HG03442 (cell line): Measurements from ENCODE around the gene CD72.
"Not testable (repeated sequence)": the region's sequence is repeated elsewhere in the genome, so short reads cannot be mapped to it uniquely, and the experiment has no call there.

Experiments
- ATAC-seq: cut with Tn5 transposase; IDR thresholded peaks from one replicate; pipeline ENCODE4 v1.9.1; 2021; ENCODE audit warnings: mild to moderate bottlenecking, moderate library complexity; ENCODE audit not compliant: unreplicated experiment

The CD72 gene

DNA sequence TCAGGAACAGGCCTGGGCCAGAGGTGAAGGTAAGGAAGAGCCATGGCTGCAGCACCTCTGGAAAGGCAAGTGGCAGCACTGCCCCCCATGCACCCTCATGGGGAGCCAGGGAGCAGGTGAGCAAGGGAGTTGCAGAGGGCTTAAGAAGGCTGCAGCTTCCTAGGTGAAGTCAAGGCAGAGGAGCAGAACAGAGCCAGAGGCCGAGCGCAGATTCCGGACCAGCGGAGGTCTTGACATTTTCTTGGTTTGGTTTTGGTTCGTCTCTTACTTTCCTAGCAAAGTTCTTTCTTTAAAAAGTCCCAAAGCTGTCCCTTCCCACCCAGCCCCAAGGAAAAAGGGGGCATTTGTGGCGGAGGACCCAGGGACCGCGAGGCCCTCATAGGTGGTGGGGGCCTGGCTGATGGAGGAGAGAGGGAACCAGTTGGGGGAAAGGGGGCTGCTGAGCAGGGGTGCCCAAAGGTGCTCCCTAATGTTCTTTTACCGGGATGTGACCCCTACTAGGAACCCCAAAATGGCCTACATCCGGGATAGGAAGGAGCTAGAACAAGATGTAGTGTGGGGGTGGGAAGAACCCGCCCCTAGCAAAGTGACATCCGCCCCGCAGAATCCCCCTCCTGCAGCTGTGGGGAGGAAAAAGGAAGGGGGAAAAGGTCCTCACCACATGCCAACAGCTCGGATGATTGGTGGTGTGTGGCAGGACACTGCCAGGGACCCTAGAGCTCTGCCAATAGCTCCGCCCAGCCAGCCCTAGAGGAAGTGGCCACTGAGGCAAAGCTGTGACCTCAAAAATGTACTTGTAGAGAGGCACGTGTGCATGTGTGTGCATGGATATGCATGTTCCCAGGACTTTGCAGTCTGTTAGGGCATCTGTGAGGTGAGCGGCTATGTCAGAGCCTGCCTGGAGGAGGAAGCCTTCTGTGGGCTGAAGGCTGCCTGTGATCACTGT lies 914 bp upstream of the CD72 start:
- peak; percentile 47 for ATAC-seq

DNA sequence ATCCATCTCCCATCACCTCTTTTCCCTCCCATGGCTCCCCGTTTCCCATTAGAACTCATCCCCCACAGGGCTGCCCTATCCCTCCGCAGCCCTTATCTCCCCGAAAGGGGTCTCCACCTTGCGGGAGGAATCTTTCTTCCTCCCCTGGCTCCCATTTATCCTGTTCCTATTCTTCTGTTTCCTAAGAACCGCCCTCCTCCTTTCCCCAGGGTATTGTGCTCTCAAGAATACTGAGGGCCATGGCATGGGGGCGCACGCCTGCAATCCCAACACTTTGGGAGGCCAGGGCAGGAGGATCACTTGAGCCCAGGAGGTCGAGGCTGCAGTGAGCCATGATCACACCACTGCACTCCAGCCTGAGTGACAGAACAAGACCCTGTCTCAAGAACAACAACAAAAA lies 665 bp downstream of the CD72 start:
- ATAC-seq, result no peak

DNA sequence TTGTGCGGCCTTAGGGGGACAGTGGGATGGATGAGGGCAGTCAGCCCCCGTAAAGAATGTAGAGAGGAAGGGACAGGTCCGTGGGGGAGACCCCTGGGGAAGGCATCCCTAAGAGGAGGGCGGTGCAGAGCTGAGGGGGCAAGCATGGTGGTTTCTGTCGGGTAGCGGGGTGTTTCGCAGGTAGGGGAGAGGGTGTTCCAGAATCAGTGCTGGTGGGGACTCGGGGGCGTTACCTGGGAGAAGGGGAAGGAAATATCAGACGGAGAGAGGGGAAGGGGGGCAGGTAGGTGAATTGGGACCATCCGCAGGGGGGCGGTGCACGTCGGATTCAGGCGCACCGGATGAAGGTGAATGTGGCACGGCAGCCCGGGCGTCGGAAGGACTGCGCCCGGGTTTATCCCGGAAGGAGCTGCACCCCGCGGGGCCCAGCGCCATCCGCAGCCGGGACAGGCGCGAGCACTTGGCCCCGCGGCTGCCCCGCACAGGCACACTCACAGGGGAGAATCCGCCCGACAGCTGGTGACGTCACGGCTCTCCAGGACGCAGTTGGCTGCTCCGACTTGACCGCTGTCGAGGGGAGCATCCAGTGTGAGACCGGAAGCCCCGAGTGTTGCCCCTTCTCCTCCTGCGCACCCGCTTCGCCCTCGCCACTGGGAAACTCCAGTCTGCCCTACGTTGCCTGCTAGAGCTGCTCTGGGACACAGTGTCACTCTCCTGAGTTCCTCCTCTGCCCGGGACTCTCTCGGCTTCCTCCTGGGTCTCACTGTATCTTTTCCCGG lies 1.3 kb downstream of the CD72 start:
- ATAC-seq, result peak; percentile 40

DNA sequence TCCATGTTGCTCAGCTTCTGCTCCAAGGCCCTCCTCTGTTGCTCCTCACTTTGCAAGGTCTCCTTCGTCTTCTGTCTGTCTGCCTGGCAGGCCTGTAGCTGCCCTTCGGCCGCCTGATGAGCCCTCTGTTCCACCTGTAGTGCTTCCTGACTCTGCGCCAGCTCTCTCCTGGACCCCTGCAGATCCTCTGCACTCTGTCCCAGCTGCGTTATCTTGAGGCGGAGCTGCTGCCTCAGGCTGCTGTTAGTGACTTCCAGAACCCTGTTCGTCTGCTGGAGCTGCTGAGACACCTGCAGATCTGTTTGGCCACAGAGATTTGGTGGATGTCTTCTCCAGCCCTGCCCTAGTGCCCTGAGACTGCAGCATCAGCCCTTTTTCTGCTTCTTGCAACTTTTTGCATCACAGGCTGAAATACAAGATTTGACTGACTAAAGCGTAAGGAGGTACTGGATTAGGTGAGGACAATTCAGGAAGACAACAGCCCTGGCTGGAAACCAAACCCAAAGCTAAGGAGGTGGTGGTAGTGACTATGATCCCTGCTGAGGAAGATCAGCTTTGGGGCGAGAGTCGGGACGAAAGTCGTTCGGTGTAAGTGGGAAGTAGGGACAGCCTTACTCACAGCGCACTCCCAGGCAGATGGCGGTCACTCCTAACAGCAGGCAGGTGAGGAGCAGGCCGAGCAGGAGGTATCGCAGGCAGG lies 2.1 kb downstream of the CD72 start:
- ATAC-seq, result no peak

DNA sequence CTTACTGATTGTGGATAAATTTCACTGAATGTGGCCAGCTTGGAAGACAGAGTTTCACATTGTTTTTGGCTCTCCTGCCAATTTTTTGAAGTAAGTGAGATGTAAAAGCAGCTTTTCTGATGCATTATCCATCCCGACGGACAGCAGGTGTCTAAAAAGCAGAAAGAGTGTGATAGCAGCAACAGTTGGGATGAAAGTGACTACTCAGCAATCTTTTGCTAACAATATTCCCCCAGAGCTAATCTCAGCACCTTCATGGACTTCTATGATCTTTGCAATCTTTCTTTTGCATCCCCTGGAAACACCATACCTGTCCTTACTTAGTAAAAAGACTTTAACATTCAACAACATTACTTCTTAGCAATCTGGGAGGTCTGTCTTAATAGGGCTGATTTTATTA lies 5.4 kb downstream of the CD72 start:
- ATAC-seq, result no peak

DNA sequence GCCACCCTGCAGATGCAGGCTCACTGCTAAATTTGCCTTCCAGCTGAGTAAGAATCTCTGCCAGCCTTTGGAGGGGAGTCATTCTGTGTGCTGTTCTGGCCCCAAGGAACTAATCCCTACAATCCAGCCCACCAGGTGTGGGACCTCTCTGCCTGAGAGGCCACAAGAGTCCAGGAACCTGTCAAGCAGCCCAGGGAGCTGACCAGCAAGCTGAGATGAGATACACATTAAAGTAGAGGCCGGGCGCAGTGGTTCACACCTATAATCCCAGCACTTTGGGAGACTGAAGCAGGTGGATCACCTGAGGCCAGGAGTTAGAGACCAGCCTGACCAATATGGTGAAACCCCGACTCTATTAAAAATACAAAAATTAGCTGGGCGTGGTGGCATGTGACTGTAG lies 6.1 kb downstream of the CD72 start:
- not testable (repeated sequence) for ATAC-seq

DNA sequence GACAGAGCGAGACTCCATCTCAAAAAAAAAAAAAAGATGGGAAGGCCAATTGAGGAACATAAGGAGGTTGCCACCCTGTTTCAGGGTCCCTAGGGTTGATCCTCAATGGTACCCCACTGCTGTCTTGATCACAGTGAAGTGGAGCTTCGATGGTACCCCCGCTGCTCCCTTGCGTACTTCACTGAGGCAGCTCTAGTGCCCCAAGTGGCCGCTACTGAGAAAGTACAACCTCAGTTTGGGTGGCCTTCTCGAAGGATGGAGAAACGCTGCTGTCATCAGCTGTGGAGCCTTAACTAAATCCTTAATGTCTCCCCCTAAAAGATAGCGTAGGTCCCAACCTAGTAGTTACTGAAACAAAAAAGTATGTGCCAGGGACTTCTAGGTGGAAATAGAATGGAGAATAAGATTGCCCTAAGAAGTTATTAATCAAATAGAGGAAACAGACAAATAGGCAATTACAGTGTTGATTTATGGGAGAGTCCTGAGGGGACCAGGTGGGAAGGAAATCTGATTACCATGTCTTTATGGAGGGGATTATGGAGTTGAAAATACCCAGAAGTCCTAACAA lies 6.9 kb downstream of the CD72 start:
- ATAC-seq, result no peak

DNA sequence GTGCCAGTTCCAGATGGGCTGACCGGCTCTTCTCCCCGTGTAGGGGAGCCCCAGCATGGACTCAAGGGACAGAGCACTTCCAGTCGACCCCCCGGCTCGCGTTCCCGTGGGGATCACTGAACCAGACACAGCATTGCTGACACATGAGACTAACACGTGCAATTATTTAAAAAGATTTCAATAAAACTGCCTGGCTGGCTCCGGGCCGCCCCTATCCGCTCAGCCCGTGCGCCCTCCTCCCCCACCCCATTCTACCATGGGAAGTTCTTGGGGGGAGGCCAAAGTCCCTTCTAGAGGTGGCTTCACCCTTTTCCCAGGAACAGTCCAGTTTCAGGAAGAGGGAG lies 8.4 kb downstream of the CD72 start:
- no peak for ATAC-seq

DNA sequence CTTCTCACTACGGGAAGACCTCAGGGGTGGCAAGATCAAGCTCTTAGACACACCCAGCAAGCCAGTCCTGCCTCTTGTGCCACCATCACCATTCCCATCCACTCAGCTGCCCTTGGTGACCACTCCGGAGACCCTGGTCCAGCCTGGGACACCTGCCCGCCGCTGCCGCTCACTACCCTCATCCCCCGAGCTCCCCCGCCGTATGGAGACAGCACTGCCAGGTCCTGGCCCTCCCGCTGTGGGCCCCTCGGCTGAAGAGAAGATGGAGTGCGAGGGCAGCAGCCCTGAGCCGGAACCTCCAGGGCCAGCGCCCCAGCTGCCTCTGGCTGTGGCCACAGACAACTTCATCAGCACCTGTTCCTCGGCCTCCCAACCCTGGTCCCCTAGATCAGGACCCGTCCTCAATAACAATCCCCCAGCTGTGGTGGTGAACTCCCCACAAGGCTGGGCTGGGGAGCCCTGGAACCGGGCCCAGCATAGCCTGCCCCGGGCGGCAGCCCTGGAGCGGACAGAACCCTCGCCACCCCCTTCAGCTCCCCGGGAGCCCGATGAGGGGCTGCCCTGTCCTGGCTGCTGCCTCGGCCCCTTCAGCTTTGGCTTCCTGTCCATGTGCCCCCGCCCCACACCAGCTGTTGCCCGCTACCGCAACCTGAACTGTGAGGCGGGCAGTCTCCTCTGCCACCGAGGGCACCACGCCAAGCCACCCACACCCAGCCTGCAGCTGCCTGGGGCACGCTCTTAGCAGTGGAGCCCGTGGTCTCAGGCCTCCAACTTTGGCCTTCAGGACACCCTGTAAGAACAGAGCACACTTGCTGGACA lies 9.0 kb downstream of the CD72 start:
- no peak for ATAC-seq

DNA sequence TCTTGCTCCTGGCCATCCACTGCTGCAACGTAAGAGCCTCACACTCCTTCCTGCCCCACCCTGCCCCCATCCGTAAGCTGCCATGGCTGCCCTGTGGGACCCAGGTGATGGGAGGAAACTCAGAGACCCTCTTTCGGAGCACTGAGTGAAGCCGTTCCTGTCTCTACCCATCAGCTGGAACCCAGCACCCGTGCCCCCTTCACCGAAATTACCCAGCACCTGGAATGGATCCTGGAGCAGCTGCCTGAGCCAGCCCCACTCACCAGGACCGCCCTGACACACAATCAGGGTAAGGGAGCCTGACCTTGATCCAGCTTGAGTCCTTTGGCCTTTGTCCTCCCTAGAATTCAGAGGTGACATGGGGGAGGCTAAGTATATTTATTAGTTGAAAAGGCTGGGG lies 10.0 kb downstream of the CD72 start:
- no peak for ATAC-seq

DNA sequence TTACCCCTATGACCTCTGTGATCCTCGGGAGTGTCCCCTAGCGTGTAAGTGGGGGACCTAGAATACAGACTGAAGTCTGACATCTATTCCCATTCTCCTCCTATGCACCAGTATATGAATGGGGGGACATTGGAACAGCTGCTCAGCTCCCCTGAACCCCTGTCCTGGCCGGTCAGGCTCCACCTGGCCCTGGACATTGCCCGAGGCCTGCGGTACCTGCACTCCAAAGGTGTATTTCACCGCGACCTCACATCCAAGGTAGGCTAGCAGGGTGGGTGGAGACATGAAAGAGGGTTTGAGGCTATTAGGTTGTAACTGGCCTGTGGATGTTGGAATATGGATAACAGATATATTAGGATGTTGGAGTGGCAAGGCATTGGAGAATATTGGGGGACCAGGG lies 11.5 kb downstream of the CD72 start:
- ATAC-seq, result no peak

DNA sequence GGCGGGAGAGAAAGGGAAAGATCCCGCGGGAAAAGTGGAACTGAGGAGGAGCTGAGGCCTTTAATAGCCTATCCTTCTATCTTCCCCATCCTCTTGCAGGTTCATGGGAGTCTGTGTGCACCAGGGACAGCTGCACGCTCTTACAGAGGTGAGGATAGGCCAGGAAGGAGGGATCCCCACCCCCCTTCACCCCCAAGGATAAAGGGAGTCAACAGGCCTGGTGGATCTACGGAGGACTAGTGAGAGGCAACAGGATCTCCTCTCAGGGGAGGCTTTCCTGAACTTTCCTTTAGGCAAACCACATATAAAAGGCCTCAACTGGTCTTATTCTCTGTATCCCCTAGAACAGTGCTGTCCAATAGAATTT lies 12.1 kb downstream of the CD72 start:
- no peak for ATAC-seq

DNA sequence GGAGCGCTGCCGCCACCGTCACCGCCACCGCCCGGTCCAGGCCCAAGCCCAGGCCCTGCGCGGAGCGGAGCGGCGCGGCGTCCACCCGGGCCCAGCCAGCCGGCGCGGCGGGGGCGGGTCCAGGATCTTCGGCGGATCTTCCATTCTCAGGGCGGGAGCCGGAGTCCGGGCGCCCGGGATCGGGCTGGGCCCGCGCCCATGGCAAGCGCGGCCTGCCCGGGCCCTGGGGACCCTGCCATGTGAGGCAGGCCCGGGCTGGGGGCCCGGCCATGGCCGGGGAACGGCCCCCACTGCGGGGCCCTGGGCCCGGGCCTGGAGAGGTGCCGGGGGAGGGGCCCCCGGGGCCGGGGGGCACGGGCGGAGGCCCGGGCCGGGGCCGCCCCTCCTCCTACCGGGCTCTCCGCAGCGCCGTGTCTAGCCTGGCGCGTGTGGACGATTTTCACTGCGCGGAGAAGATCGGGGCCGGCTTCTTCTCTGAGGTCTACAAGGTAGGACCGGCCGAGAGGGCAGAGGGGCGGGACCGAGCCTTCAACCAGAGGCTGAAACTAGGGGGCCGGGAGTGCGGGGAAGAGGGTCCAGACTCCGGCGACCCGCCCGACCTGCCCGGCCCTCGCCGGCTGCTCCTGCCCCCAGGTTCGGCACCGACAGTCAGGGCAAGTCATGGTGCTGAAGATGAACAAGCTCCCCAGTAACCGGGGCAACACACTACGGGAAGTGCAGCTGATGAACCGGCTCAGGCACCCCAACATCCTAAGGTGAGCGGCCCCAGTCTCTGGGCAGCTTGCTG lies 12.7 kb downstream of the CD72 start:
- peak; percentile 13 for ATAC-seq

DNA sequence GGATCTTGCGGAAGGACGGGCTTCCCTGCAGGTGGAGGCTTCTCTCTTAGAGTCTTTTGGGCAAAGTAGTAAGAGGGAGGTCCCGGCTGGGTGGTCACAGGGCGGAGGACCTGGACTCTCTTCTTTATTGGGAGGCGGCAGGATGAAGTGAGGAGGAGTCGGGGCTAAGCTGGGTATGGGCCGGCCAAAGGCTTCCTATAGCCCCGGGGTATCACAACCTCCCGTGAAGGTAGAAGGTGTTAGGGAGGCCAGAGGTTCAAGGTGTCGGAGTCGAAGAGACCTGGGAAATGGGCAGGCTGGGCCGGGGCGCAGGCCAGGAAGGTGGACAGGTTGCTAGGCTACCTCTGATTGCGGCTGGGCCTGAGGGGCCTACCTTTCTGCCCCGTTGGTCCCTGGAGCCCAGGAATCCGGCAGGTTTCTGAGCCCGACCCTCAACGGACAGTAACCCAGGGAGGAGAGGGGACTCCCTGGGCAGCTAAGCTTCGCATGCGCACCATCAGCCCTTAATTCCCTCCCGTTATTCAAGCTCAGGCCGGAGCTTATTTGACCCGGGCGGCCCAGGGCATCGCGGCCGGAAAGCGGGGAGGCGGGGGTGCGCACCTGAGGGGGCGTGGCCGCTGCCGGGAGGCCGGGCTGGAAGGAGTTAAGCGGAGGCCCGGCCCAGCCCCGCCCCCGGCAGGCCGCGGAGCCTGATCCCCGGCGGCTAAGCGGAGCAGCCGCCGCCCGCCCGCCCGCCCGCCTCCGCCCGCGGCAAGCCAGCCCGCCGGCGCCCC lies 13.4 kb downstream of the CD72 start, which contains the start of gene TESK1:
Gene TESK1, plus strand, starts transcription at position 685 of the 773 bp plus-strand sequence. CDS start 358 bp downstream, outside the sequence.
- peak; percentile 34 for ATAC-seq

DNA sequence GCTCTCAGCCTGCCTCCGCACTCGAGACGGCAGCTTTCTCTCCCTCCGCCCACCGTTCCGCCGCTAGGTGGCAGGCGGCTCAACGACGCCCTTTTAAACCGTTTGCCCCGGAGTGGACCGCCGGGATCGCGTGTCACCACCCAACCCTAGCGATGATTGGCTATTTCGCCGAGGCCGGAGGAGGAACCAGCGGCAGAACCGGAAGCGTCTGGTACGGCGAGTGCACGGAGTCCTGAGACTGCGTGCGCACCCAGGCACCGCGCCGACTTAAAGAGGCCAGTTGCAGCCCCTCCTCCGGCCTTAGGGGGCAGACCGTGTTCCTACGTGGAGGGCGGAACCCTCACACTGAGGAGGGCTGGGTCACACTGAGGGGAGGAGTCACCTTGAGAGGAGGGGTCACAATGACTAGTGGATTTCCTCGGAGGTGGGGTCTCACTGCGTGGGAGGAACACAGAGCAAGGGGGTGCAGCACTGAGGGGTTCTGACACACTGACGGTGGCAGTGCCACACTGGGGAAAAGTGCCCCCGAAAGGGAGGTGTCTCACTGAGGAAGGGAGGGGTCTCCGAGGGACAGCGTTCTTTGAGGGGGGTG lies 14.1 kb downstream of the CD72 start:
- peak; percentile 84 for ATAC-seq

DNA sequence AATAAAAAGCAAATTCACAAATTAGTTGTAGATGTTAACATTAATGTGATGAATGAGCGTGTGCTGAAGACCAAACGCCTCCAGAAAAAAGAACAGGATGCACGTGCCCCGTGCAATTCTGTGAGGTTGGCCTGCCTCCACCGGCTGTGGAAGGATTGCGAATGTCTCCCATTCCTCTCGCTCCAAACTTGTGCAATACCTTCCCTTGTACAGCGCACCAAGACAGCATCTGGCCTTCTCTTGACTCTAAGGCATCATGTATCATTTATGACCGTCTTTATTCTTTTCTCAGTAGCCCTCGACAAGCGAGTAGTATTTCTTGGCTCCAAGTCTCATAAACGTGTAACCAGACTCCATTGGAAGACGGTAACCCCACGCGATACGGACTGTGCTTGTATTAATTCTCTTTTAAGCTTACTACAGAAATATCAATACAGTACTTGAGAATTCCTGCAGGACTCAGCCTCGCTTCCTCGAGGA lies 14.7 kb downstream of the CD72 start:
- ATAC-seq, result no peak

DNA sequence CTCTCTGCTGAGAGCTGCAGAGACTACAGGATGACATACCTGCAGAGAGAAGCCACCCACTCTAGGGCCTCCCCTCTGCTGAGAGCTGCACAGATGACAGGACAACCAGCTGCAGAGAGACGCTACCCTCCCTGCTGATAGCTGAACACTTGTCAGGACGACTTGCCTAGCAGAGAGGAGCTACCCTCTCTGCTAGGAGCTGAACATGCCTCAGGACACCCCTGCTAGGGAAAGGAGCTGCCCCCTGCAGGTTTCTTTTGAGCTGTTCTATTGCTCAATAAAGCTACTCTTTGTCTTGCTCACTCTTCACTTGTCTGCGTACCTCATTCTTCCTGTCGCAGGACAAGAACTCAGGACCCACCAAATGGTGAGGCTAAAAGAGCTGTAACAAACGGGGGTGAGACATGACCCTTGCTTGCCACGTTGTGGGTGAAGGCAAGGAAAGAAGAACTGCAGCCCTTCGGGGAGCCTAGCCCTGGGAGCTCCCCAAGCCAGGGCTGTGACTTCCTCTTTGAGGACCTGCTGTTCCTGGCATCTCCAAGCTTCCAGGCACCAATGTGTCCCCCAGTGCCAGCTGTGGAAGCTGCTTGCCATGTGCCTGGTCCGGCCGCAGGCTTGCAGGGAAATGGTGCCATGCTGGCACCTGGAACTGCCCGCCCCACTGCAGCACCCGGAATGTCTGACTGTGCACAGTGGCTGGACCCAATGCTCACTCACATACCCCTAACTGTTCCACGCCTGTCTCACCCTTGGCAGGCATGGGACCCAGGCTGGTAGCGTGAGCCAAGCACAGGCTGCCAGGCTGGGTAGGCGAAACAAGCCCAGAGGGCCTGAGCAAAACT lies 18.2 kb downstream of the CD72 start:
- no peak for ATAC-seq
